GDM1 (cell line): ENCODE data around the gene MKRN1.
"Not testable (repeated sequence)": the region's sequence is repeated elsewhere in the genome, so short reads cannot be mapped to it uniquely, and the experiment has no call there.

Source experiments
- DNase-seq: peaks from one replicate; lab custom pipeline; 2025; lab: John Stamatoyannopoulos, UW

The MKRN1 gene, protein sequence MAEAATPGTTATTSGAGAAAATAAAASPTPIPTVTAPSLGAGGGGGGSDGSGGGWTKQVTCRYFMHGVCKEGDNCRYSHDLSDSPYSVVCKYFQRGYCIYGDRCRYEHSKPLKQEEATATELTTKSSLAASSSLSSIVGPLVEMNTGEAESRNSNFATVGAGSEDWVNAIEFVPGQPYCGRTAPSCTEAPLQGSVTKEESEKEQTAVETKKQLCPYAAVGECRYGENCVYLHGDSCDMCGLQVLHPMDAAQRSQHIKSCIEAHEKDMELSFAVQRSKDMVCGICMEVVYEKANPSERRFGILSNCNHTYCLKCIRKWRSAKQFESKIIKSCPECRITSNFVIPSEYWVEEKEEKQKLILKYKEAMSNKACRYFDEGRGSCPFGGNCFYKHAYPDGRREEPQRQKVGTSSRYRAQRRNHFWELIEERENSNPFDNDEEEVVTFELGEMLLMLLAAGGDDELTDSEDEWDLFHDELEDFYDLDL

DNA sequence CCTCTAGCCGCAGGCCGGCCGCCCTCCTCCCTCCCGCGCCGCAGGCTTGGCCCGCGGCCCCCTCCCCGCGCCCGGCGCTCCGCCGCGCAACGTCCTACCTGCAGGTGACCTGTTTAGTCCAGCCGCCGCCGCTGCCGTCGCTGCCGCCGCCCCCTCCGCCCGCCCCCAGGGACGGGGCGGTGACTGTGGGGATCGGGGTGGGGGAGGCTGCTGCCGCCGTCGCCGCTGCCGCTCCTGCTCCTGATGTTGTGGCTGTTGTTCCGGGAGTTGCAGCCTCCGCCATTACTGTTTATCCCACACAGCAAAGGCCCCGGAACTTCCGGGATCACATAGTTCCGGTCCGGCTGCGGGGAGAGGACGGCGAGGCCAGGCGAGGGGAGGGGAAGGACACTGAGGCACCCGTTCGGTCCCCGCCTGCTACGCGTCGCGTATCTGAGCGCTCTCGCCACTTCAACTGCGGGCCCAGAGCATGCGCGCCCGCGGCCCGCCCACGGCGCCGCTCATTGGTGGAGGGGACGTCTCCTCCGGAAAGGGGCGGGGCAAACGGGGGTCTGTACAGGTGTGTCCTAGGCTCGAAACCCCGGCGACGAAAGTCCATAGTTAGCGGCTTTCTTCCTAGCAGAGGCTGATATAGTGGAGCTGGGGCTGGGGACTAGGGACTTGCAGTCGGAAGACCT lies at the start of gene MKRN1:
TSS of gene MKRN1 (minus strand) at position 444 of the 677 bp plus-strand sequence. CDS start at position 283, 161 bp downstream.
- DNase-seq = peak; percentile 86

DNA sequence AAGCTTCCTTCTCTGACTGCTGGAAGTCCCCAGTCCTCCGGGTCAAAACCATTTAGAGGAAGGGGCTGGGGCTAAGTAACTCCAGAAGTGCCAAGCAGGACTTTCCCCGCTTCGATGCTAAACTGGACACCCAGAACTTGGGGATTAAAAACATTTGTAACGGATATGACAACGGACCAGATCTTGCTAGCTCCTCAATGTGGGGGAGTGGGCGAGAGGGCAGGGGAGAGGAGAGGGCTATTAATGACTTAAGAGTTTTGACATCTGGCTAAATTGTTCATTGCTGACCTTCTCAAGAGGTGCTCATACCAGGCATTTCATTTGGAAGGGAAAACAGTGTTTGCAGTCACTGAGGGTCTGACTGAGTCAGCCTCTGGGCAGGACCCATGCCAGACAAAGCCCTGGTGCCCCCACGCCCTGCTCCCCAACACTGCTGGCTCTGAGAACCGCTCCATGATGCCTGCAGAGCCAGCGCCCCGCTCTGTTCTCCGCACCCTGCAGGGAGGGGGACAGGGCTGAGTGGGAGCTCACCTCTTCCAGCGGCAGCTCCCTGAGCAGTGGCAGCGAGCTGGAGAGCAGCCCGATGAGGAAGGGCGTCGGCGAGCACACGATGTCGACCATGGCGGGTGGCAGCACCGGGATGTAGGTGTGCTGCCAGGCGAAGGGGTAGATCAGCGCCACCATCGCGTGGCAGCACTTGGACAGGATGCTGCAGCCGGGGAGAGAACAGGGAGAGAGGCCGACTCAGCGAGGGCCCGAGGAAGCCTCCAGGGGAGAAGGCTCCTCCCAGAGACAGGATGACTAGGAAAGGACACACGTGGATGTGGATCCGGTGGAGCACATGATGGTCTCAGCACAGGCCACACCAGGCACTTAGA lies 47.7 kb upstream of the MKRN1 start:
- DNase-seq = no peak

DNA sequence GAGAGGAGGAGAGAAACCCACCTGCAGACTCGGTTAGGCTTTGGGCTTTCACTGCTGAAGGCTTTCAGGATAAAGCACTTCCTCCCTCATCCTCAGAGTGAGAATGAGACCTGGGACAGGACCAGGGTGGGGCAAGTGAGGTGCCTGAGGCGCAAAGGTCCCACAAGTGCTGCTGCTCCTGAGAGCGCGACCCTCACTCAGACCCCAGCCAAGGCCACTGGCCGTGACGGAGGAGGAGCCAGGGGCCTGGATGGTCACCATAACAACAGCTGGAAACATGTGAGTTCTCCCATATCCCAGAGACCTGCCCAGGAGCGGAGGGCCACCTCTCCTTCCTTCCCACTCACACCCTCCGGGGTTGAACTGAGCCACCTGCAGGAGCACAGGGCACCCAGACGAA lies 46.9 kb upstream of the MKRN1 start:
- no peak for DNase-seq

DNA sequence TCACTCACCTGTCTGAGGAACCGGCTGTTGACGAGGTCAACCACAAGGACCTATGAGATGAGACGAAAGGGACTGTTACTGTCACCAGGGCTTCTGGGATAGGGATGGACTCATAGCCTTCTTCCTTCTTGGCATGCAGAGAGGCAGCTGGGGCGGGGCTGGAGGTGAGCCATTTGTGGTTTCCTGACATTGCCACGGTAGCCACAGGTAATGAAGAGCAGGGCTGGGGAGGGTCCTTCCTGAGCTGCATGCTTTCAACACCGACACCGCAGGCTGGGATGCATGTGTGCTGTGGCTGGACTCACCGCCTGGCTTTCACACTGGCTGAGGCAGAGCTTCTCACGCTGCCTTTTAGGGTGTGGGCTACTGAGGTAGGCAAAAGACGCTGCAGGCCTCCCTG lies 46.4 kb upstream of the MKRN1 start:
- peak; percentile 15 for DNase-seq

DNA sequence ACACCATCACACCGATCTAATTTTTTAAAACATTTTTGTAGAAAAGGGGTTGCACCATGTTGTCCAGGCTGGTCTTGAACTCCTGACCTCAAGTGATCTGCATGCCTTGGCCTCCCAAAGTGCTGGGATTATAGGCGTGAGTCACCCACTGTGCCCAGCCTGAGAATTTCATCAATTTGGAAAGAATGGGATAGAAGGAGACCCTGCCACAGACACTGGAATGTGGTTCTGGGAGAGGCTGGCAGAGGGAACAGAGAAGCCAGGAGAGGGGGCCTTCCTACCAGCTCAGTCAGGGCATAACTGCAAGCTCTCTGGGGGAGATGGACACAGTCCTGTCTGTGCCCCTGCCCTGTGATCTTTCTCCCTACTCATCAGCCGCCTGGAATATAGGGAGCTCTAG lies 42.1 kb upstream of the MKRN1 start:
- no peak for DNase-seq

DNA sequence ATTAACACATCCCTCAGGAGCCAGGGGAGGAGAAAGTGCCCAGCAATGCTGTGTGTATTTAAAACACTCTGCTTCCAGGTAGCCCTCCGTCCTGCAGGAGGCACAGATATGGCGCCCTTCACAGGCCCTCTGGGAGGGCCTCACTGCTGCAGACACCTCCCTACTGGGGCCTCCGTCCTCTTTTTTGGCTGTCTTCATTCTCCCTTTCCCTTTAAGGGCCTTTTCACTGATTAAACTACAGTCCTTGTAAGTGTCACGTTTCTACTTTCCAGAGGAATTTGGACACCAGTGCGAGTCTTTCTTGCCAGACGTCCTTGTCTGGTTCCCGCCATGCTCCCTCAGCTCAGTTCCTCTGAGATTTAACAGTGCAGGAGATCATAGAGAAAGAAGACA lies 39.7 kb upstream of the MKRN1 start:
- DNase-seq = no peak

DNA sequence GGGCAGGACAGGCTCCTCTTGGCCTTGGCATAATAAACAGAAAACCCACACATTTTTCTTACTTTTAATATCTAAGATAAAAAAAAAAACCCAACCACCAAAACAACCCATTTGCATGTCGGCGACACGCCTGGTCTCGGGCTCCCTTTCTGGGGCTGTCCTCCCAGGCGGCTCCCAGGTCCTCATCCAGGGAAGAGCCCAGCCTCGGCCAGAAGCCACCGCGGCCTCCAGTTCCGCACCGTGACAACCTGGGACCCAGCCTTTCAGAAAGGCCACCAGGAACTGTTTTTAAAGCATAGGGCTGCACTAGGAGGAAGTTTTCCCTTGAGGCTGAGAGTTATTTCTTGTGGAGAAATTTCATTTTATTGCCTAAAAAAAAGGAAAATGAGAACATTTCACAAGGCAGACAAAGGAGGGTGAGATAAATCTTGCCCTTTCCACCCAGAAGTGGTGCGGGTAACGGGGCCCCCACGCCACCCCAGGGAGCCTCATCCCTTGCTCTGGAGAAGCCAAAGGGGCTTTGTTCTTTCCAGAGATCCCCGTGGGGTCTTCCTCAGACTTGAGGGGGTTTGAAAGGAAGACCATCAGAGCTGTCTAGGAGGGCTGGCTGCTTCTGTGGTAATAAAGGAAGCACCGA lies 39.2 kb upstream of the MKRN1 start:
- DNase-seq = no peak

DNA sequence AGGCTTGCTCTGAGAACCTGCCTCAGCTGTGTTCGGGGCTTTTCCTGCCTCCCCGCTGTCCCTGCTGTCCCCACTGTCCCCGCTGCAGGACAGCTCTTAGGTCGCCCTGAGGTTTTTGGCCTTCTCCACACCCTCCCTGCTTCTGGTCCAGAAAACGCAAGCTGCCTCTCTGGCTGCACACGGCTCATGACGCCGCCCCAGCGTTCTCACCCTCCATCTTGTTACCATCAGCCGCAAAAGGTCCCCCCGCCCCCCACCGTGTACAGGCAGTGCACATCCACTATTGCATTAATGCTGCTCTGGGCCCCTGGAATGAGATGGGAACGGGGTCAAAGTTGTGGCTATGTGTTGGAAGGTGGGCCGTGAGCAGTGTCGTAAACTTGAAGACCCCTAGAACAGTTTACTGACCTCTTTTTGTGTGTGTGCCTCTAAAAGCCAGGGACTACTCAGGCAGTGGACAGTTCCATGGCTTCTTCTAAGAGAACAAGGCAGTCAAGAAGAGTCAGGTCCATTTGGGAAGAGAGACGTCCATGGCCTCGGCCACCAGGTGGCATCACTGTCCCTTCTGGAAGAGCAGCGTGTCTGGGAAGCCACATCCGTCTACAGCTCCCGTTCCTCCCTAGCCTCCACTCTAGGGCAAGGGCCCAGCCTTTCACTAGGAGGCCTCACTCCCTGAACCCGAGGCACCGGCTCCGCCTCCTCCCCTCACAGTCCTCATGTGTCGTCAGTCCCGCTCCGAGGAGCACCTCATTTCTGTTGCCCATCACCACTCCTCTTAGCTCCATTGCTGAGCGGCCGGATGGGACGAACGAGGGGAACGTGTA lies 38.5 kb upstream of the MKRN1 start:
- peak; percentile 43 for DNase-seq

DNA sequence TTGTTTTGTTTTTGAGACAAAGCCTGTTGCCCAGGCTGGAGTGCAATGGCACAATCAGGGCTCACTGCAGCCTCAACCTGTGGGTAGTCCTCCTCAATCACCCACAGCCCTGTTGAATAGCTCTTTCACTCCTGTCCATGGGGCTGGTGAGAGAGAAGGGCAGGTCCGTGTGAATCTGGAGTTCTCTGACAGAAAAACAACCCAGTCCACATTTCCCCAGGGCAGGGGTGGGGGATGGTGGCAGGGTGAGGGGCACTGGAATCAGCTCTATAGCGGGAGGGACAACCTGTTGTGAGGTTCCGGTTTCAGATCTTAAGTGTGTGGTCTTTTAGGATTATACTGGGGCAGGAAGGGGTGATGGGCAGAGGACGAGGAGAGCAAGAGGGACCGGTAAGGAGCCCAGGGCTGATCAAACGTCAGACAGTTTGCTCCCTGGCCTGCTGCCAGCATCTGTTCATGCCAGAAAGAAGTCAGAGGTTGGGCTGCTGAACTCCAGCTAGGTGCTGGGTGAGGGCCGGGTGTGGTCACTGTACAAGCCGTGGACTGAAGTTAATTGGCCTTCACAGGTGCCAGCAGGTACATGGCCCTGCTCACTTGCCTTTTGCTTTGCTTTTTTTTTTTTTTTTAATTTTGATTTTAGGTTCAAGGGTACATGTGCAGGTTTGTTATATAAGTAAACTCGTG lies 33.2 kb upstream of the MKRN1 start:
- DNase-seq = no peak

DNA sequence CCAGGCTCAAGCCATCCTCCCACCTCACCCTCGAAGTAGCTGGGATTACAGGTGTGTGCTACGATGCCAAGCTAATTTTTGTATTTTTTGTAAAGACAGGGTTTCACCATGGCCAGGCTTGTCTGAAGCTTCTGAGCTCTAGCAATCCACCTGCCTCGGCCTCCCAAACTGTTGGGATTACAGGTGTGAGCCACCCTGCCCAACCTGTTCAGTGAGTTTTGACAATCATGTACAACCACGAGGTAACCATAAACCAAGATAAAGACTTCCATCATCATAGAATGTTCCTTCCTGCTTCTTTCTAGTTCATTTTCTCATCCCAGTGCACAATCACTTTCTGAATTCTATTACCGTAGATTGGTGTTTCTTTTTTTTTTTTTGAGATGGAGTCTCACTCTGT lies 30.5 kb upstream of the MKRN1 start:
- no peak for DNase-seq

DNA sequence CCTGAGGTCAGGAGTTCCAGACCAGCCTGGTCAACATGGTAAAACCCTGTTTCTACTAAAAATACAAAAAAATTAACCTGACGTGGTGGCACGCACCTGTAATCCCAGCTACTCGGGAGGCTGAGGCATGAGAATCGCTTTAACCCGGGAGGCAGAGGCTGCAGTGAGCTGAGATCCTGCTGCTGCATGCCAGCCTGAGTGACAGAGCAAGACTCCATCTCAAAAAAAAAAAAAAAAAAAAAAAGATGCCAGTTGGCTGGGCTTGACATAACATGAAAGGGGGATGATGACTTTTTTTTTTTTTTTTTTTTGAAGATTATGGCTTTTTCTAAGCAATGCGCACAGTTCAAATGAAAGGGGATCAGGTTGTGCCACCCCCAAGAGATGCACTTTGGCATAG lies 28.3 kb upstream of the MKRN1 start:
- DNase-seq = not testable (repeated sequence)

DNA sequence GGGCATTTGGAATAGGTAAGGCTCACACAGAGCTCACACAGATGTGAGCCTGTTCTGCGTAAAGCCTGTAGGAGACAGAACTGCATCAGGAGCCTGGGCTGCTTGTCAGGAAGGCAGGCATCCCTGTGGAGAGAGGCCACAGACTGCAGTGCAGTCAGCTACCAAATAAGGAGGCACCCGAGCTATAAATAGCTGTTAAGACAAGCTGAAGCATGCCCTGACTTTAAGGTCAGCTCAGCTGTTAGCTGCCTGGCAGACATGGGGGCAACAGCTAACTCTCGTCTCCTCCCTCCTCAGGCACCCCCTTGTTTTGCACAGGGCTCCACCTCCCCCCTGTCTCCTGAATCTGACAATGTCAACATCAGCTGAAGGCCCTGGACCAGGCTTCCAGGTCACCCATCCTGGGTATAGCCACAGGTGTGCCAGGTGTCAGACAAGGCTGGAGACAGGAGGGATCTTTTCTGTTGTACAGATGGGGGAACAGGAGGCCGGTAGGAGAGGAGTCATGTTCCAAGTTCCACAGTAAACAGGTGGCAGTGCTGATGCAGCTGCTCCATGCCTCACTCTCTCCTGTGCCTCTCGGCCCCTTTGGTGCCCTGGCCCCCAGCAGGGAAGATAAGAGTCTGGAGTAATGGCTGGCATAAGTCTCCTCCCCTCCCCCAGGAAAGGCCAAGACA lies 27.6 kb upstream of the MKRN1 start:
- peak; percentile 34 for DNase-seq

DNA sequence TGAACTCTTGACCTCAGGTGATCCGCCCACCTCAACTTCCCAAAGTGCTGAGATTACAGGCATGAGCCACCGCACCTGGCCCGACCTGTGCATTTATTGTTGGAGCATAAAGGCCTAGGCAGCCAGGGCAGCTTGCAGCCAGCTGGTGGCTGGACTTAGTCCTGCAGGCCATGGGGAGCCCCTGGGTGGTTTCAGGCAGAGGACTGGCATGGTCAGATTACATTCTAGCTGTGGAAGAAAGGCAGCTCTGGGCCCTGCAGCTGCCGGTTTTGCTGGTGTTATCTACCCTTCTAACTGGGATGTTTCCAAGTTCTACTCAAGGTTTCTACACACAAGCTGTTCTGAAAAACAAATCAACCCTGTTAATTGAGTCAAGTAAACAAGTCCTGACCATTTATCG lies 22.7 kb upstream of the MKRN1 start:
- DNase-seq = no peak

DNA sequence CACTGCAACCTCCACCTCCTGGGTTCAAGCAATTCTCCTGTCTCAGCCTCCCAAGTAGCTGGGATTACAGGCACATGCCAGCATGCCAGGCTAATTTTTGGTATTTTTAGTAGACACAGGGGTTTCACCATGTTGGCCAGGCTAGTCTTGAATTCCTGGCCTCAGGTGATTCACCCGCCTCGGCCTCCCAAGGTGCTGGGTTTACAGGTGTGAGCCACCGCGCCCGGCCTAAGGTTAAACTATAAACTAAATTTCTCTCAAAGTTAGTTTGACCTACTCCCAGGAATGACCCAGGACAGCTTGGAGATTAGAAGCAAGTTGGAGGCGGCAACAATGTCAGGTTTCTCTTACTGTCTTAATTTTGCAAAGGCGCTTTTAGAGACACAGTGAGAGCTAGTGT lies 18.5 kb upstream of the MKRN1 start:
- DNase-seq = not testable (repeated sequence)

DNA sequence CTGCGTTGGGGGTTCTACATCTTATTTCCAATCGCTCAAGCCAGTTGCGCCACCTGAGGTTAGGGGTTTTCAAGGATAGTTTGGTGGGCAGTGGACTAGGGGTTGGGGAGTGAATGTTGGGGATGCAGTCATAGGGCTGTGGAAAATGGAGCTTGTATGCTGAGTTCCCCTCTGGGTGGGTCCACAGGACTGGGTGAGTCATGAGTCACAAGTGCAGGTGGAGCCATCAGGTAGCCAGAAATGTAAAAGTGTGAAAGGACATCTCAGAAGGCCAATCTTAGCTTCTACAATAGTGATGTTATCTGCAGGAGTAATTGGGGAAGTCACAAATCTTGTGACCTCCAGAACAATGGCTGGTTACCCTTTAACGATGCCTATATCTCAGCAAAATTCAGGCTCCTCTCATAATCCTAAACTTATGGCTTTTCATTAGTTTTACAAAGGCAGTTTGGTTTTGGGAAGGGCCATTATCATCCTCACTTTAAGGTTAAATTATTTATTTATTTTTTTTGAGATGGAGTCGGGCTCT lies 18.0 kb upstream of the MKRN1 start:
- no peak for DNase-seq

DNA sequence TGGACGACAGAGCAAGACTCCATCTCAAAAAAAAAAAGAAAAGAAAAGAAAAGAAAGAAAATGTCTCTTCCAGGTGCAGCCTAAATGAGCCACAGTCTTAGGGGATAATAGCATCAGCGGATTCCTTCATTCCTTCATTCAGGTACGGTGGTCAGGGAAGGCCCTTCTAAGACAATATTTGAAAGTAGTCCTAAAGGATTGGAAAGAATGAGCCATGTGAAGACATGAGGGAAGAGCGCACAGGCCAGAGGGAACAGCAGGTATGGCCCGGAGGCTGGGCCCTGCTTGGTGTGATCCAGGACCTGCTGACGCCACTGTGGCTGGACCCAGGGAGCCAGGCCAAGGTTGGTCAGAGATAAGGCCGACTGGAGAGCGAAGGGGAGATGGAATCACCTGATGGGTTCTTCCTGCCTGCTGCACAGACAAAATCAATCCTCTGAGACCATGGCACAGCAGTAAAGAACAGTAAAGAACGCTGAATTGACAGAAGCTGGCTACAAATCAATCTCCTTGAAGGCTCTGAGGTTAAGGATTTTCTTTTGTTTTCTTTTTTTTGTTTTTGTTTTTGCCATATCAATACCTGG lies 16.3 kb upstream of the MKRN1 start:
- DNase-seq = no peak

DNA sequence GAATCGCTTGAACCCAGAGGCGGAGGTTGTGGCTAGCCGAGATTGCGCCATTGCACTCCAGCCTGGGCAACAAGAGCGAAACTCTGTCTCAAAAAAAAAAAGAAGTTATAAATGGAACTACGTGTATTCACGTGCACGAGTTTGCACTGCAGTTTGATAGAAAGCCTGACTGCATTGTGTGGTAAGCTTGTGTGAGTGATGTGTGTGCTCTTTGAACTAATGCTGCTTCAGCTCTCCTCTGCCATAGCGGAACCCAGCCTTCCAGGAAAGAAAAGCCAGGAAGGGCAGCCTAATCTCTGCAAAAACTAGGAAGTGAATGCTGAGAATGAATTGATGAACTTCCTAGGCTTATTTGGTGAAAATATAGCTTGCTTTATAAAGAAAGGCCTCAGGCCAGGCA lies 15.6 kb upstream of the MKRN1 start:
- DNase-seq = no peak

DNA sequence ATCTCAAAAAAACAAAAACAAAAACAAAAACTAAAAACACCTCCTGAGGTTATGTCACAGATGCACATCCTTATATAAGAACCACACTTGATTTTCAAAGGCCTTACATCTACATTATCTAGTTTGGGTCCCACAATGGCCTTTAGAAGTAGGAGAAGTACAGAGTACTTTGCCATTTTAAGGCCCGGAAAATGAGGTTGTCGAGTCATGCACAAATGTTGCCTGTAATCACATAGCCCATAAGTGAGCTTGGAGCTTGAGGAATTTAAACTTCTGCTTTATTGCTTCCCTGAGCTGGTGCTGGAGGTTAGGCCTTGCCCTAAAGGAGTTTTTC lies 9.7 kb upstream of the MKRN1 start:
- DNase-seq = peak; percentile 57

DNA sequence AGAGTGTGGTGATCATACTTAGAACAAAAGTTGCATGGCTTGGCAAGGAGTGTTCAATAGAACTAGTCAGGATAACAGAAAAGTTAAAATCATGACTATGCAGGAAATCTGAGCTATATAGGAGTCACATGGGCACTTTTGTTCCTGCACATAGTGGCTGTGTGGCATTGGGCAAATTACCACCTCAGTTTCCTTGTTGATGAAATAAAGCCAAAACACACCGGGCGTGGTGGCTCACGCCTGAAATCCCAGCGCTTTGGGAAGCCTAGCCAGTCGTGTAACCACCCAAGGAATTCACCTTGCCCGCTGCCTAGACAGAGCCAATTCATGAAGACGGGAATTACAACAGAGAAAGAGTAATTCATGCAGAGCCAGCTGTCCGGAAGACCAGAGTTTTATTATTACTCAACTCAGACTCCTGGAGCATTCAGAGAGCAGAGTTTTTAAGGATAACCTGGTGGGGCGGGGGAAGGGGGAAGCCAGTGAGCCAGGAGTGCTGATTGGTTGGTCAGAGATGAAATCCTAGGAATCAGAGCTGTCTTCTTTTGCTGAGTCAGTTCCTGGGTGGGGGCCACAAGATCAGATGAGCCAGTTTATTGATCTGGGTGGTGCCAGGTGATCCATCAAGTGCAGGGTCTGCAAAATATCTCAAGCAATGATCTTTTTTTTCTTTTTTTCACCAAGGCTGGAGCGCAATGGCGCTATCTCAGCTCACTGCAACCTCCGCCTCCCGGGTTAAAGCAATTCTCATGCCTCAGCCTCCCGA lies 6.4 kb upstream of the MKRN1 start:
- DNase-seq = no peak
